Breast epithelium (tissue), 4 donors: ENCODE measurements around the gene GPR139. TPM values are rescaled to one million over a fixed set of nuclear protein-coding genes. Genes with fewer than 3 reads are reported as not detected.

Experiments used
- DNase-seq, 2 donors: peaks; one replicate each; pipeline ENCODE4 v3.0.0-alpha.2; 2019; ENCODE audit warnings: low spot score in 2 of 2
- H3K27ac ChIP-seq, 2 donors: fragments of 200-600 bp; sonication (generic) in 1 of 2; one replicate each; pipeline ENCODE4 v1.5.1; 2016 to 2019; ENCODE audit warnings: mild to moderate bottlenecking in 1 of 2
- H3K27me3 ChIP-seq, 2 donors: fragments of 200-600 bp; sonication (generic) in 1 of 2; one replicate each; pipeline versions ENCODE4 v1.5.1 to v1.6.0; 2017 to 2019; ENCODE audit warnings: control low read depth in 1 of 2, mild to moderate bottlenecking in 1 of 2
- H3K36me3 ChIP-seq: fragments of 200-600 bp; one replicate; pipeline ENCODE4 v1.5.1; 2019
- H3K4me1 ChIP-seq, 2 donors: fragments of 200-600 bp; sonication (generic); one replicate each; pipeline ENCODE4 v1.5.1; 2016 to 2019; ENCODE audit warnings: control low read depth in 1 of 2
- H3K4me3 ChIP-seq, 3 donors: fragments of 200-600 bp; sonication (generic); 1 replicate in 2 of 3; 2 replicates in 1 of 3; pipeline ENCODE4 v1.5.1; 2016 to 2019; ENCODE audit warnings: mild to moderate bottlenecking in 3 of 3, moderate library complexity in 2 of 3
- H3K9me3 ChIP-seq, 2 donors: fragments of 200-600 bp; sonication (generic) in 1 of 2; one replicate each; pipeline ENCODE4 v1.5.1; 2016 to 2019; ENCODE audit warnings: control low read depth in 1 of 2
- CTCF ChIP-seq, 3 donors: fragments of 450-650 bp; IDR thresholded peaks; one replicate each; pipeline ENCODE4 v1.5.1; 2016 to 2017; ENCODE audit warnings: antibody characterized with exemption in 3 of 3, mild to moderate bottlenecking in 3 of 3, moderate library complexity in 3 of 3
- POLR2A ChIP-seq: fragments of 450-650 bp; IDR thresholded peaks from one replicate; pipeline ENCODE4 v1.6.1; 2016; ENCODE audit warnings: antibody characterized with exemption, mild to moderate bottlenecking, moderate library complexity
- POLR2AphosphoS5 ChIP-seq, 3 donors: sonication (generic); formaldehyde crosslinking; IDR thresholded peaks; one replicate each; pipeline ENCODE4 v1.6.1; 2017; ENCODE audit warnings: antibody characterized with exemption in 3 of 3
- intact Hi-C: fragments of 100-400 bp; cut with DNase I; formaldehyde crosslinking; loops from one replicate; pipeline ENCODE4 v1.15.1; 2023; ENCODE audit warnings: low total_unique reads
- total RNA-seq, 3 donors: library from RNA; depleted of rRNA; stranded (reverse); fragments of >200 nt; gene quantifications; one replicate each; pipeline ENCODE4 v1.1.0, GENCODE V29; 2016

GPR139 gene
- total RNA-seq, 3 donors from 2014 or later = not detected

DNA sequence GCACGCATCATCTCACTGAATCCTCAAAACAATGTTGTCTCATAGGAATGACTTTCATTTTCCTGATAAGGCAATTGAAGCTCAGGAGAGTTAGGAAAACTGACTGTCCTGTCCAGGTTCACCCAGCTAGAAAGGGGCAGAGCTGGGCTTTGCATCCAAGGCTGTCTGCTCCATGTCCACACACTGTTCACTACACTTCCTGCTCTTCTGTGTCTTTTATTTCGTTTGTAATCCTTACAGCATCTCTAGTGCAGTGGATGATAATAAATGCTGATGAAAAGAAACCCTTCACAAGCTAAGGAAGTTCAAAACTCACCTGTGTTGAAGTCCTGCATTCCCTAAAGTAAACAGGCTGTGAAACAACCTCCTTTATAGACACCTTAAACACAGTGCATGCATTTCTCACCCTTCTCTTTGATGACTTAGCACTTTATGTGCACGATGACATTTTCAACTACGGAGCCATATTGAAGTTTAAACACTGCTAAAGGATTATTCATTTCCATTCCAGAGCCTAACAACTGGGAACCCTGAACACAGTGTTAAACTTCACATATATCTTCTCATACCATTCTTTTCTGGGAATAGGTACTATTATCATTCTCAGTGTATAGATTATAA lies 31.0 kb upstream of the GPR139 start:
- no peak for TF ChIP-seq POLR2A
- TF ChIP-seq POLR2AphosphoS5 (IDR thresholded peaks at IDR 0.05) = no peak
- TF ChIP-seq CTCF (IDR thresholded peaks at IDR 0.05) = no peak
- Histone ChIP-seq H3K4me1 (no peaks in the 10 kb centered on the region), H3K27ac (no peak overlapping the region), H3K9me3 (no peaks in the 10 kb centered on the region), H3K36me3 (no peaks in the 10 kb centered on the region), H3K27me3 (no peaks in the 10 kb centered on the region), H3K4me3 (no peak overlapping the region)
- intact Hi-C loops = no loop called here
- DNase-seq = no peak

GRCh38 chr16:20102521-20102920 lies 28.8 kb upstream of the GPR139 start:
- Histone ChIP-seq H3K9me3 (no peaks in the 10 kb centered on the region), H3K27me3 (no peaks in the 10 kb centered on the region), H3K4me3 (no peak overlapping the region), H3K36me3 (no peaks in the 10 kb centered on the region), H3K27ac (no peak overlapping the region), H3K4me1 (no peaks in the 10 kb centered on the region)
- intact Hi-C loops = no loop called here
- TF ChIP-seq POLR2A = no peak
- no peak for TF ChIP-seq POLR2AphosphoS5 (IDR thresholded peaks at IDR 0.05)
- no peak for TF ChIP-seq CTCF (IDR thresholded peaks at IDR 0.05)
- no peak for DNase-seq

- DNase-seq = no peak
- H3K9me3 ChIP-seq = no peaks in the 10 kb centered on the region
- H3K4me1 ChIP-seq = no peaks in the 10 kb centered on the region
- H3K36me3 ChIP-seq = no peaks in the 10 kb centered on the region
- intact Hi-C loops = no loop called here
- no peaks in the 10 kb centered on the region for H3K27me3 ChIP-seq
- TF ChIP-seq CTCF (IDR thresholded peaks at IDR 0.05) (no peak), POLR2A (no peak), POLR2AphosphoS5 (IDR thresholded peaks at IDR 0.05) (no peak)
- H3K4me3 ChIP-seq = no peak overlapping the region
- H3K27ac ChIP-seq = no peak overlapping the region
Observed at GRCh38 chr16:20102021-20102420, 28.3 kb upstream of the GPR139 start.

GRCh38 chr16:20099375-20099774 lies 25.7 kb upstream of the GPR139 start:
- Histone ChIP-seq H3K27me3 (no peaks in the 10 kb centered on the region), H3K4me3 (no peak overlapping the region), H3K9me3 (no peaks in the 10 kb centered on the region), H3K36me3 (no peaks in the 10 kb centered on the region), H3K27ac (no peak overlapping the region), H3K4me1 (no peaks in the 10 kb centered on the region)
- intact Hi-C loops = no loop called here
- TF ChIP-seq POLR2AphosphoS5 (IDR thresholded peaks at IDR 0.05) (no peak), POLR2A (no peak), CTCF (IDR thresholded peaks at IDR 0.05) (no peak)
- no peak for DNase-seq

- intact Hi-C loops = no loop called here
Observed at GRCh38 chr16:20094157-20094556, 20.5 kb upstream of the GPR139 start.

More at GRCh38 chr16:20094157-20094556, 20.5 kb upstream of the GPR139 start:
- Histone ChIP-seq H3K27ac (no peak overlapping the region), H3K4me1 (no peaks in the 10 kb centered on the region), H3K36me3 (no peaks in the 10 kb centered on the region), H3K27me3 (no peaks in the 10 kb centered on the region), H3K9me3 (no peaks in the 10 kb centered on the region), H3K4me3 (no peak overlapping the region)
- no peak for TF ChIP-seq POLR2A
- TF ChIP-seq POLR2AphosphoS5 (IDR thresholded peaks at IDR 0.05) = no peak
- TF ChIP-seq CTCF (IDR thresholded peaks at IDR 0.05) = no peak
- DNase-seq = no peak
